ENCODE data around the gene NINJ1. TPM values are rescaled to one million over a fixed set of nuclear protein-coding genes. Genes with fewer than 3 reads are reported as not detected.

The NINJ1 gene
- total and polyA plus RNA-seq, 2 of the 13 experiments (the other 11 are each of a cell fraction or from before 2014, with no cell fraction given): 81.2 to 92.1 TPM

GRCh38 chr9:93087971-93088655, 45.9 kb downstream of the NINJ1 start:
- CTCF ChIA-PET (ENCODE audit: low intra/inter-chr PET ratio, low total read pairs): no interaction called here
- no peak overlapping the region for H3K27ac ChIP-seq (ENCODE audit: extremely low read length, insufficient read depth, low read length)
- H3K4me1 ChIP-seq (ENCODE audit: insufficient read depth, low read length): peaks cover 42% of the 10 kb centered on the region
- TF ChIP-seq NR2F1 (CRISPR knock-in tag; IDR thresholded peaks at IDR 0.05) (no peak), ZNF280B (CRISPR knock-in tag; IDR thresholded peaks at IDR 0.05; ENCODE audit: borderline replicate concordance) (no peak), GFI1 (CRISPR knock-in tag; IDR thresholded peaks at IDR 0.05; ENCODE audit: borderline replicate concordance) (no peak), ZNF777 (CRISPR knock-in tag; IDR thresholded peaks at IDR 0.05) (no peak), TCF7 (IDR thresholded peaks at IDR 0.05; ENCODE audit: low read depth) (no peak), ZNF337 (CRISPR knock-in tag; IDR thresholded peaks at IDR 0.05; ENCODE audit: borderline replicate concordance, low read depth) (no peak), PATZ1 (CRISPR knock-in tag; IDR thresholded peaks at IDR 0.05) (no peak), ZNF510 (CRISPR knock-in tag; IDR thresholded peaks at IDR 0.05; ENCODE audit: low read depth) (no peak), DNMT3B (CRISPR knock-in tag; conservative IDR thresholded peaks at IDR 0.05) (no peak), KAT2B (IDR thresholded peaks at IDR 0.05; ENCODE audit: borderline replicate concordance, low read depth, low read length) (no peak), MAF1 (CRISPR knock-in tag; IDR thresholded peaks at IDR 0.05; ENCODE audit: borderline replicate concordance) (no peak), SP4 (CRISPR knock-in tag; IDR thresholded peaks at IDR 0.05) (no peak), ZSCAN31 (CRISPR knock-in tag; IDR thresholded peaks at IDR 0.05; ENCODE audit: low read depth) (no peak), ZNF788 (CRISPR knock-in tag; IDR thresholded peaks at IDR 0.05; ENCODE audit: borderline replicate concordance) (no peak), FOXP4 (CRISPR knock-in tag; IDR thresholded peaks at IDR 0.05) (no peak), TSC22D2 (CRISPR knock-in tag; IDR thresholded peaks at IDR 0.05; ENCODE audit: borderline replicate concordance) (no peak), NONO (IDR thresholded peaks at IDR 0.05) (no peak), NONO (CRISPR knock-in tag; conservative IDR thresholded peaks at IDR 0.05) (no peak)
- no peaks in the 10 kb centered on the region for H3K9me3 ChIP-seq (ENCODE audit: low read length)
- H3K9ac ChIP-seq (ENCODE audit: insufficient read depth, low read depth, low read length): no peak overlapping the region
- intact Hi-C loops (cut with micrococcal nuclease; ENCODE audit: unreplicated experiment) (no loop called here), in situ Hi-C loops (cut with HindIII; ENCODE audit: extremely low pct_ligation_motif_present, low pct_unique_long_range_greater_than_20kb) (no loop called here)
- peaks cover 1 to 5% of the 10 kb centered on the region in 2 experiments; a peak in 2 of 5 replicates for H3K27me3 ChIP-seq (ENCODE audit: control insufficient read depth in 1 of 2, insufficient read depth in 2 of 2, low read length in 2 of 2)
- no peak overlapping the region for H3K4me2 ChIP-seq (ENCODE audit: low read depth, low read length)
- DNase-seq (ENCODE audit: low spot score): no peak
- FAIRE-seq: no peak
- H3K79me2 ChIP-seq (ENCODE audit: insufficient read depth, low read length): no peaks in the 10 kb centered on the region
- H4K20me1 ChIP-seq (ENCODE audit: insufficient read depth, low read length): no peaks in the 10 kb centered on the region
- BruUV-seq (replicated peaks): no TSS peak
- WGBS (ENCODE audit: low lambda C conversion rate): 72% methylated on average over 11 of the region's 12 CpGs
- H2AFZ ChIP-seq (ENCODE audit: low read length): no peak overlapping the region
- H3K36me3 ChIP-seq (replicated peaks in 1 of 2; ENCODE audit: control insufficient read depth in 1 of 2, insufficient read depth in 2 of 2, low read length in 2 of 2): no peaks in the 10 kb centered on the region
- POLR2A ChIA-PET: no interaction called here
- ATAC-seq: no peak
- H3K4me3 ChIP-seq (replicated peaks in 1 of 3; ENCODE audit: insufficient read depth in 1 of 3, low read depth in 2 of 3, low read length in 3 of 3): no peak overlapping the region
